ENCODE data around the gene TMC6. TPM values are rescaled to one million over a fixed set of nuclear protein-coding genes. Genes with fewer than 3 reads are reported as not detected.
A peak's percentile ranks its signal among the peaks of the same experiment; 100 is the strongest.

The TMC6 gene
- total RNA-seq, 2 experiments from 2014 or later: 124 to 258 TPM

DNA sequence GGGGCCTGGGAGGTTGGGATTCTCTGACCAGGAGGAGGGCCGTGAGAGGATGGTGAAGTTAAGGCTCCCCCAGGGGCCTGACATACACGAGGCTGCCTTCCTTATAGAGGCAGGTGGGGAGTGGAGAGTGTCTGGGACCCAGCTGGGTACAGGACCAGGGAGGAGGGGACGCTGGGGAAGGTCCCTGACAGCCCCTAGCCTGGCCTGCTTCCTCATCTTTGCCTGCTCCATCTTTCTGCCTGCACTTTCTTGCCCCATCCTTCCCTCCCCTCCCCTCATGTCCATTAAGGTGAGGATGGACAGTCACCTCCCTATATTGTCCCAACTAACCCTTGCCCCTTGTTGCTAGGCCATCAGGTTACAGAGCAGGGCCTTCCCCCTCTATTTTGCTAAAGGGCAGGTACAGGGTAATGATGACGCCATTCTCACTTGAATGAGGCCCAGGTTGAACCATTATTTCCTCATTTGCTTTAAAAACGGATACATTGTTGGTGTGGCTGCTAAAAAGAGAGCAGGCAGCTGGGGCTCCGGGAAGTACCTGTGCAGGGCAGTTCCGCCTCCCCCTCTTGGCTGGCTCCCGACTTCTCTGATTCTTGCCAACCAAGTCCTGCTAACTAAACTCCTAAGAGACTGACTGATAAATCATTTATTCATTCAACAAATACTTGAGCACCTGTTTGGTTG, 18.9 kb upstream of the TMC6 start:
- peaks cover 45% of the 10 kb centered on the region for H3K4me1 ChIP-seq (ENCODE audit: insufficient read depth, low read length, poor library complexity, severe bottlenecking)
- peak overlapping the region; percentile 68 for H3K27ac ChIP-seq (ENCODE audit: low read depth, low read length, poor library complexity, severe bottlenecking)
- DNase-seq (ENCODE audit: low spot score): peak; percentile 86
- peaks cover under 1% of the 10 kb centered on the region; the same call in 1 of the 2 replicates for H3K36me3 ChIP-seq (ENCODE audit: insufficient read depth, low read length)
- no peaks in the 10 kb centered on the region for H3K79me2 ChIP-seq (ENCODE audit: insufficient read depth, low read depth, low read length)
- peak overlapping the region; percentile 29 for H3K4me3 ChIP-seq (ENCODE audit: low read depth, low read length, poor library complexity, severe bottlenecking)
- H4K20me1 ChIP-seq (ENCODE audit: insufficient read depth, low read length): no peaks in the 10 kb centered on the region
- H2AFZ ChIP-seq (ENCODE audit: low read length): peak overlapping the region; percentile 42; the same call in 1 of the 2 replicates
- ChIA-PET CTCF (ENCODE audit: unreplicated experiment) (no interaction called here), POLR2A (interaction anchor here (0.9 to 1.1 kb wide), 3 partner anchors 7 to 17 kb away, joined by 3 to 8 read pairs (median 4); partner anchors contain the start of gene TMC8)
- no peaks in the 10 kb centered on the region for H3K9me3 ChIP-seq (ENCODE audit: low read length)
- intact Hi-C loops (cut with micrococcal nuclease; ENCODE audit: unreplicated experiment): no loop called here
- H3K4me2 ChIP-seq (ENCODE audit: low read length): peak overlapping the region; percentile 72
- no TSS peak for BruUV-seq (replicated peaks)
- no peak for TF ChIP-seq CTCF (conservative IDR thresholded peaks at IDR 0.05; ENCODE audit: low read length)
- TF ChIP-seq EZH2phosphoT487 (IDR thresholded peaks at IDR 0.05; ENCODE audit: borderline replicate concordance, low read depth, low read length): no peak
- H3K9me2 ChIP-seq (ENCODE audit: insufficient read depth, low read length): no peaks in the 10 kb centered on the region

DNA sequence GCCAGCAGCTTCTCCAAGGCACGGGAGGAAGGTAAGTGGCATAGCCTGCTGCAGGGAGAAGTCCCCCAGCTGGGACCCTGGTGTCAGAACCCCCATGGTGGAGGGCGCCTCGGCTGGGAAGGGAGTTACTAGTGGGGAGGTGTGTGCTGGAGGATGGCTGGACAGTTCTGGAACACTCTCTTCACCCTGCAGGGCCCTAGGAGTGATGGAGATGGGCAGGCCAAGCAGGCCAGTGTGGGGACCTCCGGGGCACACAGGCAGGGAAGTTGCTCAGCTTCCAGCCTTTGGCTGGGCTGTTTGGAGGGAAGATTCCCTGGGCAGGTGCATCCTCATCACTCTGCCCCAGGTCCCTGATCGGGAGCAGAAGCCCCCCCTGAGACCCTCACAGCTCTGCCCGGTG, 18.3 kb upstream of the TMC6 start:
- intact Hi-C loops (cut with micrococcal nuclease; ENCODE audit: unreplicated experiment): no loop called here
- DNase-seq (ENCODE audit: low spot score): no peak
- POLR2A ChIA-PET: interaction anchor here (0.5 to 1.1 kb wide), 3 partner anchors 15 to 67 kb away, joined by 3 to 8 read pairs (median 3); partner anchors contain the start of genes BIRC5 and TMC8
- peaks cover 39% of the 10 kb centered on the region for H3K4me1 ChIP-seq (ENCODE audit: insufficient read depth, low read length, poor library complexity, severe bottlenecking)
- CTCF ChIA-PET (ENCODE audit: unreplicated experiment): no interaction called here
- peak overlapping the region; percentile 29 for H3K4me3 ChIP-seq (ENCODE audit: low read depth, low read length, poor library complexity, severe bottlenecking)
- H3K27ac ChIP-seq (ENCODE audit: low read depth, low read length, poor library complexity, severe bottlenecking): peak overlapping the region; percentile 68
- no peak for TF ChIP-seq CTCF (conservative IDR thresholded peaks at IDR 0.05; ENCODE audit: low read length)
- no peak for TF ChIP-seq EZH2phosphoT487 (IDR thresholded peaks at IDR 0.05; ENCODE audit: borderline replicate concordance, low read depth, low read length)
- no peaks in the 10 kb centered on the region for H3K79me2 ChIP-seq (ENCODE audit: insufficient read depth, low read depth, low read length)
- no peaks in the 10 kb centered on the region for H3K9me3 ChIP-seq (ENCODE audit: low read length)
- H3K36me3 ChIP-seq (ENCODE audit: insufficient read depth, low read length): peaks cover 6% of the 10 kb centered on the region
- no peak overlapping the region; the same call in 1 of the 2 replicates for H2AFZ ChIP-seq (ENCODE audit: low read length)
- peak overlapping the region; percentile 72 for H3K4me2 ChIP-seq (ENCODE audit: low read length)
- BruUV-seq (replicated peaks): no TSS peak
- no peaks in the 10 kb centered on the region for H4K20me1 ChIP-seq (ENCODE audit: insufficient read depth, low read length)
- H3K9me2 ChIP-seq (ENCODE audit: insufficient read depth, low read length): no peaks in the 10 kb centered on the region

DNA sequence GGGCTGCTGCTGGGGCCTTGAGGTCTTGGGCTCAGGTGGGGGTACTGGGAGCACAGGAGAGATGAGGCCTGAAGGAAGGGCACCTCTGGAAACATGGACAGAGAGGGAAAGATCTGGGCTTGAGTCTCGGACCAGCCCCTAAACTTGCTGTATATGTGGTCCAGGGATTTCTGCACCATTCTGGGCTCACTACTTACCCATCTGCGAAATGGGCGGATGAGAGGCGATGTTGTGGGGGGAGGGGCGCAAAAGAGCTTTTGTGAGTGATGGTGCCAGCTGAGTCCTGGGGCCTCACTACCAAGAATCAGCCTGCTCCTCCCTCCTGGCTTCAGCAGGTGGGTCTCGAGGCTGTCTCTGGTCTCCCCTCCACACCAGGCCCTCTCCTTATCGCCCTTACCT, 17.9 kb upstream of the TMC6 start:
- DNase-seq (ENCODE audit: low spot score): no peak
- Histone ChIP-seq H3K4me2 (ENCODE audit: low read length) (peak overlapping the region; percentile 72), H3K9me2 (ENCODE audit: insufficient read depth, low read length) (no peaks in the 10 kb centered on the region), H3K36me3 (ENCODE audit: insufficient read depth, low read length) (peaks cover 10% of the 10 kb centered on the region), H4K20me1 (ENCODE audit: insufficient read depth, low read length) (no peaks in the 10 kb centered on the region), H3K4me1 (ENCODE audit: insufficient read depth, low read length, poor library complexity, severe bottlenecking) (peaks cover 35% of the 10 kb centered on the region), H3K79me2 (ENCODE audit: insufficient read depth, low read depth, low read length) (no peaks in the 10 kb centered on the region), H3K4me3 (ENCODE audit: low read depth, low read length, poor library complexity, severe bottlenecking) (no peak overlapping the region), H3K9me3 (ENCODE audit: low read length) (no peaks in the 10 kb centered on the region), H2AFZ (ENCODE audit: low read length) (no peak overlapping the region; the same call in 1 of the 2 replicates), H3K27ac (ENCODE audit: low read depth, low read length, poor library complexity, severe bottlenecking) (no peak overlapping the region)
- intact Hi-C loops (cut with micrococcal nuclease; ENCODE audit: unreplicated experiment): no loop called here
- ChIA-PET POLR2A (interaction anchor here (0.5 kb wide), 1 partner anchor 67 kb away, joined by 3 read pairs; the partner anchor contains the start of gene BIRC5), CTCF (ENCODE audit: unreplicated experiment) (no interaction called here)
- BruUV-seq (replicated peaks): no TSS peak
- TF ChIP-seq EZH2phosphoT487 (IDR thresholded peaks at IDR 0.05; ENCODE audit: borderline replicate concordance, low read depth, low read length): no peak
- TF ChIP-seq CTCF (conservative IDR thresholded peaks at IDR 0.05; ENCODE audit: low read length): no peak

Measured in OCI-LY7 (cell line).